Lung (tissue), 12 donors: ENCODE results near the gene PYCARD. TPM values are rescaled to one million over a fixed set of nuclear protein-coding genes. Genes with fewer than 3 reads are reported as not detected.
"Not testable (repeated sequence)": the region's sequence is repeated elsewhere in the genome, so short reads cannot be mapped to it uniquely, and the experiment has no call there.

Experiments used
- ATAC-seq: fragments of 200-7000 bp; cut with Tn5 transposase; one replicate; pipeline ENCODE4 v1.9.1; 2020; ENCODE audit warnings: moderate number of reproducible peaks; ENCODE audit not compliant: insufficient read depth, low FRiP score
- DNase-seq, 3 donors: peaks; one replicate each; pipeline ENCODE4 v3.0.0-alpha.2; 2013 to 2017
- H3K27ac ChIP-seq, 2 donors: one replicate each; pipeline ENCODE4 v1.5.1; 2013; ENCODE audit warnings: mild to moderate bottlenecking in 2 of 2, moderate library complexity in 2 of 2, control low read depth in 1 of 2, inconsistent platforms in 1 of 2, low read depth in 1 of 2, low read length in 1 of 2
- H3K27me3 ChIP-seq, 3 donors: one replicate each; pipeline ENCODE4 v1.5.1; 2013; ENCODE audit warnings: low read length in 2 of 3; ENCODE audit not compliant: control insufficient read depth in 3 of 3, insufficient read depth in 3 of 3
- H3K36me3 ChIP-seq, 4 donors: one replicate each; pipeline ENCODE4 v1.5.1; 2013; ENCODE audit warnings: low read length in 4 of 4, mild to moderate bottlenecking in 1 of 4, moderate library complexity in 1 of 4; ENCODE audit not compliant: control insufficient read depth in 4 of 4, insufficient read depth in 4 of 4
- H3K4me1 ChIP-seq, 5 donors: one replicate each; pipeline ENCODE4 v1.5.1; 2013; ENCODE audit warnings: low read length in 5 of 5, mild to moderate bottlenecking in 2 of 5, moderate library complexity in 1 of 5; ENCODE audit not compliant: control insufficient read depth in 5 of 5, insufficient read depth in 5 of 5
- H3K4me3 ChIP-seq: one replicate; pipeline ENCODE4 v1.5.1; 2013; ENCODE audit warnings: mild to moderate bottlenecking, control low read depth, moderate library complexity
- H3K9ac ChIP-seq, 2 donors: one replicate each; pipeline ENCODE4 v1.5.1; 2013; ENCODE audit warnings: low read length in 2 of 2, control low read depth in 1 of 2; ENCODE audit not compliant: insufficient read depth in 1 of 2
- H3K9me3 ChIP-seq, 4 donors: one replicate each; pipeline ENCODE4 v1.5.1; 2013; ENCODE audit warnings: low read length in 3 of 4, mild to moderate bottlenecking in 1 of 4, moderate library complexity in 1 of 4; ENCODE audit not compliant: control insufficient read depth in 4 of 4, insufficient read depth in 3 of 4
- WGBS, 2 donors: extraction: QIAGEN DNeasy Blood & Tissue Kit; methylation state at CpG; one replicate each; pipeline ENCODE4 v1.1.7; 2013; 5-methylcytosine and 5-hydroxymethylcytosine counted together
- polyA plus RNA-seq, 2 donors: library from polyadenylated mRNA; stranded (reverse); fragments of 200-250 nt; gene quantifications; one replicate each; pipeline ENCODE4 v1.2.1, GENCODE V29; 2013
- total RNA-seq, 2 donors: library from RNA; depleted of rRNA in 1 of 2; stranded (reverse); fragments of >200 nt in 1 of 2; gene quantifications; one replicate each; pipeline ENCODE4 v1.2.1, GENCODE V29; 2014 to 2021
- TF ChIP-seq, protein P1 (sequence below): IDR thresholded peaks from 2 replicates; pipeline ENCODE4 v1.5.1; 2012; ENCODE audit warnings: mild to moderate bottlenecking; ENCODE audit errors: control extremely low read depth, extremely low read depth
- donor health status: control.
- donor health status: control.
- donor health status: Bipolar disorder and iron deficiency.
- donor health status: healthy.
- donor health status: DM: yes; HTN: yes; CAD: no.

PYCARD gene
- total and polyA plus RNA-seq, 4 donors = 24.1 to 119 (median 70.1) TPM

DNA sequence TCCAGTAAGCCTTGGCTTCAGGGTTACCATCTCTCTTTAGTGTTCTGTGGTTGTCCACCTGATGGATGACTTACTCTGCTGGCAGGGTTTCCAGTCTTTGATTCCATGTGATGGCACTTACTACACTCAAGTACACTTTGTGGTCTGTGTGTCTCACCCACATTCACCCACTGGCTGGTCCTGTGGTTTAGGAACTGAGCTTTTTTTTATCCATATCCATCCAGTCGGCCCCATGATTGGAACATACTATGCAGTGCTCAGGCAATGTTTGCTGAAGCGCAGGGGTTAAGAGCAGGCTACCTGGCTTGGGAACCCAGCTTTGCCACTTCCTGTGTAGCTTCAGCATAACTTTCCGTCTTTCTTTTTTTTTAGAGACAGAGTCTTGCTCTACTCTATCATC is 25.4 kb downstream of the PYCARD start:
- Histone ChIP-seq H3K27me3 (no peaks in the 10 kb centered on the region), H3K36me3 (peaks cover 0 to 4% (median 0%) of the 10 kb centered on the region in 4 donors), H3K9ac (no peak overlapping the region), H3K4me1 (peaks cover under 1 to 16% (median 1%) of the 10 kb centered on the region in 5 donors), H3K4me3 (no peak overlapping the region), H3K9me3 (no peaks in the 10 kb centered on the region), H3K27ac (no peak overlapping the region)
- TF ChIP-seq, protein P1, sequence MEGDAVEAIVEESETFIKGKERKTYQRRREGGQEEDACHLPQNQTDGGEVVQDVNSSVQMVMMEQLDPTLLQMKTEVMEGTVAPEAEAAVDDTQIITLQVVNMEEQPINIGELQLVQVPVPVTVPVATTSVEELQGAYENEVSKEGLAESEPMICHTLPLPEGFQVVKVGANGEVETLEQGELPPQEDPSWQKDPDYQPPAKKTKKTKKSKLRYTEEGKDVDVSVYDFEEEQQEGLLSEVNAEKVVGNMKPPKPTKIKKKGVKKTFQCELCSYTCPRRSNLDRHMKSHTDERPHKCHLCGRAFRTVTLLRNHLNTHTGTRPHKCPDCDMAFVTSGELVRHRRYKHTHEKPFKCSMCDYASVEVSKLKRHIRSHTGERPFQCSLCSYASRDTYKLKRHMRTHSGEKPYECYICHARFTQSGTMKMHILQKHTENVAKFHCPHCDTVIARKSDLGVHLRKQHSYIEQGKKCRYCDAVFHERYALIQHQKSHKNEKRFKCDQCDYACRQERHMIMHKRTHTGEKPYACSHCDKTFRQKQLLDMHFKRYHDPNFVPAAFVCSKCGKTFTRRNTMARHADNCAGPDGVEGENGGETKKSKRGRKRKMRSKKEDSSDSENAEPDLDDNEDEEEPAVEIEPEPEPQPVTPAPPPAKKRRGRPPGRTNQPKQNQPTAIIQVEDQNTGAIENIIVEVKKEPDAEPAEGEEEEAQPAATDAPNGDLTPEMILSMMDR = no peak
- ATAC-seq = no peak
- DNase-seq = no peak
- WGBS, 2 donors = 13 to 32% methylated on average over 3 of the region's 3 CpGs

DNA sequence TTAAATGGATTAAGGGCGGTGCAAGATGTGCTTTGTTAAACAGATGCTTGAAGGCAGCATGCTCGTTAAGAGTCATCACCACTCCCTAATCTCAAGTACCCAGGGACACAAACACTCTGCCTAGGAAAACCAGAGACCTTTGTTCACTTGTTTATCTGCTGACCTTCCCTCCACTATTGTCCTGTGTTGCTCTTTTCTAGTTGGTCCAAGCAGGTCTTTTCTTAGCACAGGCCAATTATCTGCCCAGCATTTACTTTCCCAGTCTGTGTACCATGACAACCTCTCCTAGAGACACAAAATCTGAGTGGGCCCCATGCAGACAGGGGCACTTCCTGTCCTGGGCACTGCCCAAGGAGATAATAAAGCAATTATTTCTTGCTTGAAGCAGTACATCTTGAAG is 32.5 kb downstream of the PYCARD start:
- H3K9me3 ChIP-seq, H3K9ac ChIP-seq, DNase-seq, ATAC-seq, H3K27ac ChIP-seq, H3K27me3 ChIP-seq, H3K36me3 ChIP-seq, H3K4me3 ChIP-seq, H3K4me1 ChIP-seq: not testable (repeated sequence)
- no CpG with 5 or more reads among the region's 2 CpGs for WGBS, 2 donors

DNA sequence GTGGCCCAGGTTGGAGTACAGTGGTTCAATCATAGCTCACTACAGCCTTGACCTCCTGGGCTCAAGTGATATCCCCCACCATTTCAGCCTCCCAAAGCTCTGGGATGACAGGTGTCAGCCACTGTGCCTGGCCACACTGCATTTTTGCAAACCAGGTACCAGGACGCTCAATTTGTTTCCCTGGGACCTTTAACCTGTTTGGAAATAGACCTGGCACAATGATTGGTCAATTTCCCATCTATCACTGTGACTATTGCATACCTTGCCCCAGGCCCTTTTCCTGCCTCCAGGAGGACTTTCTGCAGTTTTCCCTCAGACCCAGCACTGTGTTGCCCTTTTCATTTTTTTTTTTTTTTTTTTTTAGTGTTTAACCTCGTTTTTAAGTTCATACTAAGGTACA is 33.7 kb downstream of the PYCARD start:
- no peak overlapping the region for H3K4me3 ChIP-seq
- H3K4me1 ChIP-seq = no peaks in the 10 kb centered on the region
- TF ChIP-seq, protein P1 = no peak
- H3K9ac ChIP-seq = no peak overlapping the region
- ATAC-seq (no peak), DNase-seq (no peak)
- no peaks in the 10 kb centered on the region for H3K27me3 ChIP-seq
- WGBS, 2 donors = 58 to 75% methylated on average over 2 of the region's 2 CpGs
- H3K27ac ChIP-seq = no peak overlapping the region
- H3K9me3 ChIP-seq = no peaks in the 10 kb centered on the region
- H3K36me3 ChIP-seq = no peaks in the 10 kb centered on the region

DNA sequence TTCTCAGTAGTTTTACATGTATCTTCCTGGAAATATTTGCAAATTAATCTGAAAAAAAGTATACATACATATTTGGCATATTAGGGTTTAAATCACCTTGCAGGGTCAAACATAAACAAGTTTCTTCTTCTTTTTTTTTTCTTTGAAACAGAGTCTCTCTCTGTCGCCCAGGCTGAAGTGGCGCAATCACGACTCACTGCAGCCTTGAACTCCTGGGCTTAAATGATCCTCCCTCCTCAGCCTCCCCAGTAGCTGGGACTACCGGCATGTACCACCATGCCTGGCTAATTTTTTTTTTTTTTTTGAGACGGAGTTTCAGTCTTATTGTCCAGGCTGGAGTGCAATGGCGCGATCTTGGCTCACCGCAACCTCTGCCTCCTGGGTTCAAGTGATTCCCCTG is 35.2 kb downstream of the PYCARD start:
- TF ChIP-seq, protein P1 = no peak
- Histone ChIP-seq H3K27ac (no peak overlapping the region), H3K9me3 (no peaks in the 10 kb centered on the region), H3K27me3 (no peaks in the 10 kb centered on the region), H3K36me3 (no peaks in the 10 kb centered on the region), H3K4me1 (no peaks in the 10 kb centered on the region), H3K4me3 (no peak overlapping the region), H3K9ac (no peak overlapping the region)
- ATAC-seq (no peak), DNase-seq (no peak)
- WGBS, 2 donors = 86 to 89% methylated on average over 8 of the region's 8 CpGs
